Chondrocyte (in vitro differentiated cells): ENCODE data around the gene SMPDL3A. TPM values are rescaled to one million over a fixed set of nuclear protein-coding genes. Genes with fewer than 3 reads are reported as not detected.

ENCODE experiments used
- DNase-seq: peaks from one replicate; pipeline ENCODE4 v3.0.0; 2021; ENCODE audit warnings: mixed read lengths, low spot score
- H3K27ac Mint-ChIP-seq: one replicate; pipeline ENCODE4 v1.8.0; 2021; ENCODE audit warnings: mild to moderate bottlenecking, moderate library complexity, mixed read lengths; ENCODE audit not compliant: unreplicated experiment
- H3K27me3 Mint-ChIP-seq: 2 replicates; pipeline ENCODE4 v1.8.0; 2021; ENCODE audit warnings: low read depth, mixed read lengths
- H3K36me3 Mint-ChIP-seq: 2 replicates; pipeline ENCODE4 v1.8.0; 2021; ENCODE audit warnings: low read depth, mixed read lengths
- H3K4me1 Mint-ChIP-seq: 2 replicates; pipeline ENCODE4 v1.8.0; 2021; ENCODE audit warnings: low read depth, mild to moderate bottlenecking, mixed read lengths
- H3K4me3 Mint-ChIP-seq: one replicate; pipeline ENCODE4 v1.8.0; 2021; ENCODE audit warnings: mild to moderate bottlenecking, moderate library complexity, mixed read lengths; ENCODE audit not compliant: unreplicated experiment
- H3K9me3 Mint-ChIP-seq: 2 replicates; pipeline ENCODE4 v1.8.0; 2021; ENCODE audit warnings: low read depth, mixed read lengths
- CTCF ChIP-seq: fragments of 200-600 bp; sonication (generic); IDR thresholded peaks from 2 replicates; pipeline ENCODE4 v1.5.0; 2021; ENCODE audit warnings: antibody characterized with exemption, mild to moderate bottlenecking, moderate library complexity
- total RNA-seq: library from RNA; stranded (reverse); gene quantifications from 3 replicates; pipeline ENCODE4 v1.2.1, GENCODE V29; 2021

The SMPDL3A gene
- total RNA-seq, 1 donor from 2014 or later, result 8.7 TPM

- Mint-ChIP-seq H3K4me1 (no peaks in the 10 kb centered on the region), H3K27me3 (no peaks in the 10 kb centered on the region), H3K9me3 (peaks cover 6% of the 10 kb centered on the region), H3K4me3 (no peak overlapping the region), H3K36me3 (peaks cover 7% of the 10 kb centered on the region), H3K27ac (no peak overlapping the region)
- no peak for DNase-seq
- TF ChIP-seq CTCF, result no peak
These were observed 21.1 kb downstream of the SMPDL3A start for GRCh38 chr6:122810189-122810588.

- Mint-ChIP-seq H3K27ac (no peak overlapping the region), H3K4me1 (no peaks in the 10 kb centered on the region), H3K4me3 (no peak overlapping the region), H3K9me3 (peaks cover 6% of the 10 kb centered on the region), H3K27me3 (no peaks in the 10 kb centered on the region), H3K36me3 (peaks cover 4% of the 10 kb centered on the region)
- TF ChIP-seq CTCF, result no peak
- DNase-seq, result no peak
These were observed 28.3 kb downstream of the SMPDL3A start for GRCh38 chr6:122817358-122817757.

GRCh38 chr6:122817766-122818165 lies 28.7 kb downstream of the SMPDL3A start:
- peaks cover 6% of the 10 kb centered on the region for H3K9me3 Mint-ChIP-seq
- no peaks in the 10 kb centered on the region for H3K4me1 Mint-ChIP-seq
- DNase-seq, result no peak
- H3K27me3 Mint-ChIP-seq, result no peaks in the 10 kb centered on the region
- peaks cover 4% of the 10 kb centered on the region for H3K36me3 Mint-ChIP-seq
- no peak overlapping the region for H3K27ac Mint-ChIP-seq
- no peak for TF ChIP-seq CTCF
- H3K4me3 Mint-ChIP-seq, result no peak overlapping the region

- peaks cover 6% of the 10 kb centered on the region for H3K9me3 Mint-ChIP-seq
- no peak overlapping the region for H3K27ac Mint-ChIP-seq
- TF ChIP-seq CTCF, result no peak
- H3K27me3 Mint-ChIP-seq, result no peaks in the 10 kb centered on the region
- H3K36me3 Mint-ChIP-seq, result peaks cover 4% of the 10 kb centered on the region
- H3K4me1 Mint-ChIP-seq, result no peaks in the 10 kb centered on the region
- DNase-seq, result no peak
- H3K4me3 Mint-ChIP-seq, result no peak overlapping the region
These were observed 29.8 kb downstream of the SMPDL3A start for GRCh38 chr6:122818866-122819265.

GRCh38 chr6:122821095-122821494 lies 32.0 kb downstream of the SMPDL3A start:
- DNase-seq, result no peak
- Mint-ChIP-seq H3K27me3 (peaks cover 3% of the 10 kb centered on the region), H3K9me3 (no peaks in the 10 kb centered on the region), H3K27ac (no peak overlapping the region), H3K4me3 (no peak overlapping the region), H3K36me3 (peaks cover 1% of the 10 kb centered on the region), H3K4me1 (no peaks in the 10 kb centered on the region)
- no peak for TF ChIP-seq CTCF
